ENCODE data around the gene JAZF1. TPM values are rescaled to one million over a fixed set of nuclear protein-coding genes. Genes with fewer than 3 reads are reported as not detected.

Gene JAZF1
- total RNA-seq, 1 experiment from 2014 or later, result 9.1 TPM

GRCh38 chr7:28160551-28160991 lies 20.0 kb downstream of the JAZF1 start:
- Histone ChIP-seq H3K4me1 (ENCODE audit: insufficient read depth, low read length) (peaks cover 3% of the 10 kb centered on the region; the same call in 1 of the 2 replicates), H2BK5ac (ENCODE audit: insufficient read length, low read length) (no peak overlapping the region), H2AK5ac (ENCODE audit: insufficient read length, low read length) (no peak overlapping the region), H3K23me2 (ENCODE audit: insufficient read length, low read depth, low read length, poor library complexity, severe bottlenecking) (no peaks in the 10 kb centered on the region), H3K23ac (ENCODE audit: insufficient read length, low read depth, low read length) (no peak overlapping the region), H3K27me3 (ENCODE audit: insufficient read depth, low read length) (no peaks in the 10 kb centered on the region), H2BK15ac (ENCODE audit: low read depth, low read length) (no peak overlapping the region; the same call in 1 of the 2 replicates), H3K79me1 (ENCODE audit: insufficient read depth, low read depth, low read length, poor library complexity, severe bottlenecking) (no peaks in the 10 kb centered on the region), H3K9me3 (ENCODE audit: control insufficient read depth, low read depth, low read length) (no peaks in the 10 kb centered on the region), H2AFZ (ENCODE audit: low read length) (no peak overlapping the region), H3K79me2 (ENCODE audit: insufficient read depth, low read length) (peaks cover 2% of the 10 kb centered on the region; the same call in 1 of the 2 replicates), H4K91ac (ENCODE audit: insufficient read length, low read depth, low read length) (no peak overlapping the region), H3K4me2 (ENCODE audit: insufficient read depth, insufficient read length, low read length) (no peak overlapping the region), H3K9ac (ENCODE audit: extremely low read depth, insufficient read length, low read length) (no peak overlapping the region), H4K5ac (ENCODE audit: insufficient read length, low read depth, low read length) (no peak overlapping the region), H2BK120ac (ENCODE audit: low read depth, low read length, poor library complexity, severe bottlenecking) (no peak overlapping the region), H3K18ac (ENCODE audit: insufficient read length, low read depth, low read length) (no peak overlapping the region), H4K8ac (replicated peaks; ENCODE audit: insufficient read length, low read depth, low read length) (no peak overlapping the region), H3K14ac (ENCODE audit: insufficient read depth, low read length) (no peak overlapping the region), H3T11ph (ENCODE audit: low read length) (no peak overlapping the region), H3K56ac (ENCODE audit: insufficient read length, low read depth, low read length) (no peak overlapping the region), H2BK12ac (ENCODE audit: insufficient read length, low read depth, low read length) (no peak overlapping the region), H3K27ac (ENCODE audit: insufficient read length, low read depth, low read length) (no peak overlapping the region), H2BK20ac (ENCODE audit: low read depth, low read length, poor library complexity, severe bottlenecking) (no peak overlapping the region), H4K20me1 (ENCODE audit: control insufficient read depth, insufficient read depth, insufficient read length) (no peaks in the 10 kb centered on the region), H3K4ac (ENCODE audit: low read depth, low read length) (no peak overlapping the region)
- no peak overlapping the region for H3K4me3 Mint-ChIP-seq
- H3K27me3 Mint-ChIP-seq (ENCODE audit: low read depth), result no peaks in the 10 kb centered on the region
- TF ChIP-seq CTCF (conservative IDR thresholded peaks at IDR 0.05), result no peak
- DNase-seq, result no peak
- peaks cover 6 to 16% of the 10 kb centered on the region in 2 experiments for H3K4me1 Mint-ChIP-seq
- WGBS (ENCODE audit: extremely low coverage, insufficient read length, low lambda C conversion rate), result no CpG with 5 or more reads among the region's 4 CpGs
- H3K36me3 Mint-ChIP-seq (ENCODE audit: insufficient read depth in 1 of 3, low read depth in 3 of 3), result no peaks in the 10 kb centered on the region; a peak in 1 of 7 replicates
- no peak overlapping the region for H3K27ac Mint-ChIP-seq
- H3K9me3 Mint-ChIP-seq, result no peaks in the 10 kb centered on the region; a peak in 1 of 5 replicates
